OCI-LY3 (cell line): ENCODE data around the gene VHLL.

Experiments
- H2AFZ ChIP-seq: fragments of 200-600, 300-600 bp; shearing (Covaris generic); 2 replicates; pipeline ENCODE4 v1.6.0; 2014; ENCODE audit warnings: antibody characterized with exemption, low read depth, low read length
- H3K27ac ChIP-seq: fragments of 200-600, 300-600 bp; sonication (generic); 2 replicates; pipeline ENCODE4 v1.5.1; 2014; ENCODE audit warnings: mild to moderate bottlenecking, low read length, moderate library complexity, mixed read lengths
- H3K27me3 ChIP-seq: fragments of 200-600, 300-600 bp; sonication (generic); 2 replicates; pipeline ENCODE4 v1.6.1; 2014; ENCODE audit warnings: low read depth, low read length, mixed read lengths
- H3K36me3 ChIP-seq: fragments of 200-600, 300-600 bp; sonication (generic); replicated peaks from 2 replicates; pipeline ENCODE3; 2014; ENCODE audit warnings: low read depth, low read length, mixed read lengths
- H3K4me1 ChIP-seq: fragments of 300-600, 200-600 bp; sonication (generic); 2 replicates; pipeline ENCODE4 v1.6.1; 2014; ENCODE audit warnings: low read length, mixed read lengths
- H3K4me2 ChIP-seq: fragments of 200-600, 300-600 bp; sonication (generic); 2 replicates; pipeline ENCODE4 v1.6.1; 2014; ENCODE audit warnings: low read length, mixed read lengths
- H3K4me3 ChIP-seq: fragments of 300-600, 200-600 bp; sonication (generic); 2 replicates; pipeline ENCODE4 v1.5.1; 2014; ENCODE audit warnings: antibody characterized with exemption, mild to moderate bottlenecking, low read length, moderate library complexity
- H3K79me2 ChIP-seq: fragments of 300-600, 200-600 bp; shearing (Covaris generic); 2 replicates; pipeline ENCODE4 v1.6.1; 2014; ENCODE audit warnings: mild to moderate bottlenecking, low read length, mixed read lengths
- H3K9ac ChIP-seq: fragments of 300-600, 200-600 bp; shearing (Covaris generic); 2 replicates; pipeline ENCODE4 v1.6.0; 2014; ENCODE audit warnings: mild to moderate bottlenecking, low read length, moderate library complexity
- H3K9me3 ChIP-seq: fragments of 200-600, 300-600 bp; shearing (Covaris generic); 2 replicates; pipeline ENCODE4 v1.6.1; 2014; ENCODE audit warnings: low read length, mixed read lengths; ENCODE audit not compliant: insufficient read depth
- H4K20me1 ChIP-seq: fragments of 200-600, 300-600 bp; sonication (generic); 2 replicates; pipeline ENCODE4 v1.6.1; 2016; ENCODE audit warnings: low read length, mixed read lengths; ENCODE audit not compliant: insufficient read depth
- CTCF ChIP-seq: fragments of 200-600, 300-600 bp; sonication (generic); IDR thresholded peaks from 2 replicates; pipeline ENCODE4 v1.5.1; 2014; ENCODE audit warnings: antibody characterized with exemption, low read length, low read depth
- EZH2phosphoT487 ChIP-seq: fragments of 200-600 bp; shearing (Covaris generic); IDR thresholded peaks from 2 replicates; pipeline ENCODE4 v1.6.1; 2018; ENCODE audit warnings: antibody characterized with exemption, mixed run types, low read depth

VHLL gene

GRCh38 chr1:156263288-156263655, 35.8 kb downstream of the VHLL start:
- TF ChIP-seq EZH2phosphoT487: no peak
- TF ChIP-seq CTCF: no peak
- Histone ChIP-seq H3K79me2 (no peaks in the 10 kb centered on the region), H4K20me1 (no peaks in the 10 kb centered on the region), H3K4me2 (no peak overlapping the region), H3K4me1 (no peaks in the 10 kb centered on the region), H3K9me3 (no peaks in the 10 kb centered on the region), H3K27me3 (no peaks in the 10 kb centered on the region), H2AFZ (no peak overlapping the region), H3K4me3 (no peak overlapping the region), H3K9ac (no peak overlapping the region), H3K36me3 (peaks cover 78% of the 10 kb centered on the region), H3K27ac (no peak overlapping the region)

- H3K27me3 ChIP-seq: no peaks in the 10 kb centered on the region
- no peak overlapping the region for H2AFZ ChIP-seq
- no peak overlapping the region for H3K27ac ChIP-seq
- no peak overlapping the region for H3K4me2 ChIP-seq
- H4K20me1 ChIP-seq: no peaks in the 10 kb centered on the region
- H3K4me3 ChIP-seq: no peak overlapping the region
- no peaks in the 10 kb centered on the region for H3K4me1 ChIP-seq
- no peak for TF ChIP-seq CTCF
- TF ChIP-seq EZH2phosphoT487: no peak
- no peaks in the 10 kb centered on the region for H3K9me3 ChIP-seq
- no peaks in the 10 kb centered on the region for H3K79me2 ChIP-seq
- no peak overlapping the region for H3K9ac ChIP-seq
- peaks cover 78% of the 10 kb centered on the region for H3K36me3 ChIP-seq
Observed at GRCh38 chr1:156262461-156263287, 36.4 kb downstream of the VHLL start.

GRCh38 chr1:156260896-156261295, 38.2 kb downstream of the VHLL start:
- Histone ChIP-seq H3K9me3 (no peaks in the 10 kb centered on the region), H3K4me2 (no peak overlapping the region), H3K4me3 (no peak overlapping the region), H3K9ac (no peak overlapping the region), H4K20me1 (no peaks in the 10 kb centered on the region), H3K79me2 (no peaks in the 10 kb centered on the region), H3K27ac (no peak overlapping the region), H2AFZ (no peak overlapping the region), H3K36me3 (peaks cover 75% of the 10 kb centered on the region), H3K27me3 (no peaks in the 10 kb centered on the region), H3K4me1 (no peaks in the 10 kb centered on the region)
- no peak for TF ChIP-seq CTCF
- no peak for TF ChIP-seq EZH2phosphoT487

GRCh38 chr1:156259805-156260204, 39.3 kb downstream of the VHLL start:
- Histone ChIP-seq H4K20me1 (no peaks in the 10 kb centered on the region), H3K4me3 (no peak overlapping the region), H3K79me2 (no peaks in the 10 kb centered on the region), H3K9ac (no peak overlapping the region), H3K4me2 (no peak overlapping the region), H3K27me3 (no peaks in the 10 kb centered on the region), H3K36me3 (peaks cover 69% of the 10 kb centered on the region), H3K27ac (no peak overlapping the region), H2AFZ (no peak overlapping the region), H3K9me3 (no peaks in the 10 kb centered on the region), H3K4me1 (no peaks in the 10 kb centered on the region)
- TF ChIP-seq CTCF: peak; percentile 31; the same call in 1 of the 2 replicates
- no peak for TF ChIP-seq EZH2phosphoT487
